ENCODE results near the gene BNC2.

The BNC2 gene

DNA sequence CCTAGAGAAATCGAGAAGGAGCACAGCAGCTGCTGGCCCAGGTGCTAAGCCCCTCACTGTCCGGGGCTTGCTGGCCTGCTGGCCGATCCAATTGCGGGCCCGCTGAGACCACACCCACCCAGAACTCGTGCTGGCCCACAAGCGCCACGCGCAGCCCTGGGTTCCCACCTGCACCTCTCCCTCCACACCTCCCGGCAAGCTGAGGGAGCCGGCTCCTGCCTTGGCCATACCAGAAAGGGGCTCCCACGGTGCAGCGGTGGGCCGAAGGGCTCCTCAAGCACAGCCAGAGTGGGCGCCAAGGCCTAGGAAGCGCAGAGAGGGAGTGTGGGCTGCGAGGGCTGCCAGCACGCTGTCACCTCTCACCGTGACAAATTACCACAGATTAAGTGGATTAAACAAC is 6.8 kb upstream of the BNC2 start:
- Mint-ChIP-seq H3K27ac (no peak overlapping the region), H3K27me3 (peaks cover 24% of the 10 kb centered on the region), H3K9me3 (peaks cover 9 to 15% of the 10 kb centered on the region in 2 donors), H3K4me3 (no peak overlapping the region), H3K4me1 (no peaks in the 10 kb centered on the region)
- DNase-seq (no peak), ATAC-seq (no peak)

DNA sequence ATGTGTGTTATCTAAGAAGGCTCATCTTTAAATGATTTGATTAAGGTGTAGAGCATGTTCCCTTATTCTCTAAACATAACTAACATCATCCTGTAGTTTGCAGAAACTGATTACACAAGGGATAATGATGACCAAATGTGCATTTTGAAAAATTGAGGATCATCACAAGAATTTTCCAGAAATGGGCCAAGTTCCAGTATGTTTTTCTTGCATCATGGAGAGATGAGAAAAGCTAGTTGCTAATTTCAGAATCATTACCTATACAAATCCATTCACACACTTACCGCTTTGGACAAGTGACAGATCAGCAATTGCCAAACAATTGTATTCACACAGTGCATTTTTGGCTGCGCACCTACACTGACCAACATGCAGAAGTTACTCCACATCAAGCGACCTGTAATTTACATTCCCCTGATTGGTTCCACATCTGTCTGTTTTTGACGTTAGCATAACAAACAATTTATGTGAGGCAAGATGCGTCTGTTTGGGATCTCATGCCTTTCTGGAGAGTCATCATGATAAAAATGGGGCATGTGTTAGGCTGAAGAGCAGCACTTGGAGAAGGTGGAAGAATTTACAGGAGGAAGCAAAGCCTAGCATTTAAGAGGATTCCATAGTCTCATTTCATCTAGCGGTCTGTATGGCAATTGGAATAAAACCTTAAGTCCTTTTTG is 2.8 kb upstream of the BNC2 start:
- no peak for DNase-seq
- ATAC-seq: no peak
- H3K4me3 Mint-ChIP-seq: no peak overlapping the region
- no peak overlapping the region for H3K27ac Mint-ChIP-seq
- peaks cover 0 to 7% of the 10 kb centered on the region in 2 donors for H3K9me3 Mint-ChIP-seq
- H3K4me1 Mint-ChIP-seq: peaks cover 12% of the 10 kb centered on the region
- H3K27me3 Mint-ChIP-seq: peaks cover 63% of the 10 kb centered on the region

DNA sequence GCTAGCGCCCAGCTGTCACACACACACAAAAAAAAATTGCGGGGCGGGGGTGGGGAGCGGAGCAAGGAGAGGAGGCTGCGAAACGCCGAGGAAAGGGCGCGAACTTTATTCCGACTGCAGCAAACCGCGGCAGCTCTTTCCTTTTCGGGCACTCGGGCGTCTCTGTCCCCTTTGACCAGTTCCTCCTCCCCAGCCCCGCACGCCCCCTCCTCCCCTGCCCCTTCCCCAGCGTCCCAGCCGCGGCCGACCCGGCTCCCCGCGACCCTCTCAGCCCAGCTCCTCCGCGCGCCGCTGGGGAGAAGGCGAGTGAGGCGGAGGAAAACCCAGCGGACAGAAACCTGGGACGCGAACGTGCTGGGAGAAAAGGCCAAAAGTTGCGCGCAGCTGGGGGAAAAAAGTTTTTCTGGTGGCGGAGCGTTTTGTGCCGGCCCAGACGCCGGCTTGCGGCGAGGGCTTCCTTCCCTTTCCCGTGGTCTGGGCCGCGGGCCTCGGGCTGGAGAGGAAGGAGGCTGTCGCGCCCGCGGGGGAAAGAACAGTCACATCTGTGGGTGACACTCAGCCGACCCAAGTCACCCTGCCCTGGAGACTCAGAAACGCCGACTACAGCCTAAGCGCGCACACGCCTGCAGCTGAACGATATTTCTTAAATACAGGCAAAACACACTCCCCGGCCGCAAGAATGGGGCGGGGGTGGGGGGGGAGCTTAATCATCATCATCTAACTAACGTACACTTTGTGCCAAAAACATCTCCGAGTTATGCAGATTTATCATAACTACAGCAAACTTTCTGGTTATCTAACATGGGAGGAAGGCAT is 1.1 kb upstream of the BNC2 start:
- no peak overlapping the region for H3K27ac Mint-ChIP-seq
- H3K27me3 Mint-ChIP-seq: peaks cover 63% of the 10 kb centered on the region
- ATAC-seq (peak; percentile 63), DNase-seq (peak in 1 of 2 donors; percentile 0)
- peak overlapping the region; percentile 84 to 85 for H3K4me3 Mint-ChIP-seq
- peaks cover 0 to 7% of the 10 kb centered on the region in 2 donors for H3K9me3 Mint-ChIP-seq
- H3K4me1 Mint-ChIP-seq: peaks cover 12% of the 10 kb centered on the region

DNA sequence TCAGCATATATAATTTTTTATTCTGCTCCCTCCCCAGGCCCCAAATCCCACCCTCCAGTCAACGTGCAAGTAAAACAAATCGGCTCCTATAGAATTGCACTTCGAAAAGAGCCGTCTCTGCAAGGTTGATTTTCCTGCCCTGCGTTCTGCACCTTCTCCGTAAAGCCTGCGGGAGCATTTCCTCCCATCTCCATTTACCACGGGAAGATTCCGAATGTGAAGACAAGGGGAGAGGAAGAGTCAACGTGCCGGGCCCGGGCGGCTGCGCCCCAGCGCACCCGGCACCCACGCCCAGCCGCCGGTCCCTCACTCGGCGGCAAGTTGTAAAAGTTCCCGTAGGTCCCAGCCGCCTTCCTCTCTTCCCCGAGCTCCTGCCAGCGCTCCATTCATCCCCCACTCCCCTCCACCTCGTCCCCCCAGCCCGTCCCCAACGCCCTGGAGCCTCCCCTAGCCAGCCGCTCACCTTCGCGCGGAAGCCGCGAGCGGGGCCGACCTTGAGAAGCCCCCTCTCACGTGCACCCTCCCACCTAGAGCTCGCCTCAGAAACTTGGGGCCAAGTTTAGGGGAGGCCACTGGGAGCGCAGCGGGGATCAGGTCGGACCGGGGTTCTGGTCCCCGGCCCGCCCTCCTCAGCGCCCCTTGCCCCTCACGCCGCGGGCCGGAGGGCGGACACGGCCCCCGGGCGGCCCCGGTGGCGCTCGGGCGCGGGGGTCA is 431 bp downstream of the BNC2 start:
- no peaks in the 10 kb centered on the region for H3K9me3 Mint-ChIP-seq
- DNase-seq (no peak), ATAC-seq (peak; percentile 31)
- H3K27me3 Mint-ChIP-seq: peaks cover 64% of the 10 kb centered on the region
- H3K27ac Mint-ChIP-seq: no peak overlapping the region
- peaks cover 12% of the 10 kb centered on the region for H3K4me1 Mint-ChIP-seq
- no peak overlapping the region for H3K4me3 Mint-ChIP-seq

DNA sequence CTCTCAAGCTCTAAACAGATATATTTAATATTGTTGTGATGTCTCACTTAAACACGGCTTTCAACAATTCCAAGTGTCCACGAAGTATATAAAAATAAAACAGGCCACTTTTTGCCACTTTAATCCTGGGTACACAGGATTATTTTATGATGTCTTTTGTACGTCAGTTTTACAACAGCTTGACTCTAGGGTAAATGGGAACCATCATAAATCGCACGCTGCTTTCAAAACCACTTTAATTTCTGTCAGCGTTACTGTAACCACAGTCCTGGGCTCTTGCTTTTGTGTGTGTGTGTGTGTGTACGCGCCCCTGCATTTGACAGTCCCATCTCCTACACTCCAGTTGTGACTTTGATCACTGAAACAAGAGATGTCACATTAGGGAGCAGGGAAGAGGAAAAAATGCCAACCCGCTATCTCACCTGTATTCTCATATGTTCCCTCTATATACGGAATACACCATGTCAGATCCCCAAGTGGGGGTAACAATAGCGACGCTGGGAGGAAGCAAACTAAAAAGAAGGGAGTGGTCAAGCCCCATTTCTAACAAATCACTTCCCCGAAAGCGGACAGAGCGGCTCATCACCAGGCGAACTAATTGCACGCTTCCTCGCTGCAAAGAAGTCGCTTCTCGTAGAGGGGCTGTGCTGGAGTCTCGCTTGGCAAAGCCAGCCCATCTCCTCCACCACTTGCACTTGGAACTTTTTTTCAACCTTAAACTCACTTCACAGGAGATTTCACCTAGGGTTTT is 1.2 kb downstream of the BNC2 start:
- H3K9me3 Mint-ChIP-seq: no peaks in the 10 kb centered on the region
- DNase-seq: no peak
- H3K4me1 Mint-ChIP-seq: peaks cover 12% of the 10 kb centered on the region
- H3K27me3 Mint-ChIP-seq: peaks cover 68% of the 10 kb centered on the region
- no peak overlapping the region for H3K4me3 Mint-ChIP-seq
- no peak overlapping the region for H3K27ac Mint-ChIP-seq
- ATAC-seq: no peak

DNA sequence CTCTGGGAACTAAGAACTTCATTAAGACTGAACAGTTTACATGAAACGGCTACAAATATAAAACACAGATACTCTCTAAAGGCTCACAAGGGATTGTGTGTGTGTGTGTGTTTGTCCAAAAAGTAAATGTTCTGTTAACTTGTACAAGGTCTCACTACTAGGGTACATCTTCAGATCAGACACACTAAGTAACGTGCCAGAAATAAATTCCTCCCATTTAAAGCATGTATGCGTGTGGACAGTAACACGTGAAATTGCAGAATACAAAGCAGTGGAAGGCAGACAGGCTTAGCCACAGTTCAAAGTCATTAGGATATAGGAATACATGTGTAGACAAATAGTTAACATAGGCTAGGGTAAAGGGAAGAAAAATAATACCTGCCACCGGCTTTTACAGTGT is 1.8 kb downstream of the BNC2 start:
- Mint-ChIP-seq H3K4me3 (no peak overlapping the region), H3K27me3 (peaks cover 62% of the 10 kb centered on the region)
- ATAC-seq: no peak

DNA sequence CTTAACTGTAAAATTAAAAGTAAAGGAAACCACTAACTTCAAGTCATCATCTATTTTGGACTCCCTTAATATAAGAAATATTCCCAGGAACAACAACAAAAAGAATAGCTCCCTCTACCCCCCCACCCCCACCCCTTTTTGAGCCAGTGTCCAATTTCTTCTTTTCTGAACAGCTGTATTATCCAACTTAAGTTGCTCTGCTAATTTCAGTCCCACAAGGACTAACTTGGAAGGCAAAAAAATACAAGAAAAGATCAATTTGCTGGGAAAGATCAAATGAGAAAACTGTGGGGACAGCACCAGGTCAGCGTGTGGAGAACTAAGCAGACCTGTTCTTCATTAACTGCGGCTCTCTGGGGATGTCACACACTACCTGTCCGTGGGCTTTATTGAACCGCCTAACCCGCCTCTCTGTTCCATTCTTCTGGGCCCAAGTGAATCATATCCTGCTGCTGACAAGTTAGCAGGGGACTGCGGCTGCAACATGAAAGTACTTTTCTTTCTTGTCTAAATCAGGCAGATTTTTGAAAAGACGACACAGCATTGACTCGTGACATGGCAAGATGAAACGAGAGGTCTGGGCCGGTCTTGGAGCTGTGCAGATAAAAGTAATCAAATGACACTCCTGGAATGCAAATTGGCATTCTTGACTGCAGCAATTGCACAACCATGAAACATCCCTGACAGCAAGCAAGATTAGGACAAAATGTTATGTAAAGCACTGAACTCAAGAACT is 2.7 kb downstream of the BNC2 start:
- DNase-seq (no peak), ATAC-seq (no peak)
- no peaks in the 10 kb centered on the region for H3K9me3 Mint-ChIP-seq
- H3K27ac Mint-ChIP-seq: no peak overlapping the region
- H3K4me3 Mint-ChIP-seq: no peak overlapping the region
- H3K27me3 Mint-ChIP-seq: peaks cover 52% of the 10 kb centered on the region
- H3K4me1 Mint-ChIP-seq: peaks cover 12% of the 10 kb centered on the region

More for the DNA sequence above, 1.8 kb downstream of the BNC2 start:
- H3K4me1 Mint-ChIP-seq: peaks cover 12% of the 10 kb centered on the region
- no peak for DNase-seq
- H3K9me3 Mint-ChIP-seq: no peaks in the 10 kb centered on the region
- H3K27ac Mint-ChIP-seq: no peak overlapping the region

DNA sequence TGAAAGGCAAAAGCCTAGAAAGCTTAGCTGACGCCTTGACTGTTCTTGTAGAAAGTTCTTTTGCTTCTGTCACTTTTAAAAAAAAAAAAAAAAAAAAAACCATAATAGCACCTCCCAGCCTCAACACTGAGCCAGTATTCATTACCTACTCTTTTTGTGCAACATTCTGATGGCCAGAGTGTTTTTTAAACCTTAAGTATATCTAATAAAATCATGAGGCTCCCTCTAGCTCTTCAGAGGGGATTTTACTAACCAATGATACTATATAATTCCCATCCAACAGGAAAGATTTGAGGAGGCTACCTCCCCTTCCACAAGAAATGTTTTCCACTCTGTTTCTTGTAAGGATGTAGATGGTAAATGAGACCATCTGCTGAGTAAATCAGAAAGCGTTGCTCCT is 3.9 kb downstream of the BNC2 start:
- Mint-ChIP-seq H3K9me3 (no peaks in the 10 kb centered on the region), H3K4me3 (no peak overlapping the region), H3K27ac (no peak overlapping the region), H3K27me3 (peaks cover 40% of the 10 kb centered on the region), H3K4me1 (peaks cover 9% of the 10 kb centered on the region)
- DNase-seq: no peak
- no peak for ATAC-seq

DNA sequence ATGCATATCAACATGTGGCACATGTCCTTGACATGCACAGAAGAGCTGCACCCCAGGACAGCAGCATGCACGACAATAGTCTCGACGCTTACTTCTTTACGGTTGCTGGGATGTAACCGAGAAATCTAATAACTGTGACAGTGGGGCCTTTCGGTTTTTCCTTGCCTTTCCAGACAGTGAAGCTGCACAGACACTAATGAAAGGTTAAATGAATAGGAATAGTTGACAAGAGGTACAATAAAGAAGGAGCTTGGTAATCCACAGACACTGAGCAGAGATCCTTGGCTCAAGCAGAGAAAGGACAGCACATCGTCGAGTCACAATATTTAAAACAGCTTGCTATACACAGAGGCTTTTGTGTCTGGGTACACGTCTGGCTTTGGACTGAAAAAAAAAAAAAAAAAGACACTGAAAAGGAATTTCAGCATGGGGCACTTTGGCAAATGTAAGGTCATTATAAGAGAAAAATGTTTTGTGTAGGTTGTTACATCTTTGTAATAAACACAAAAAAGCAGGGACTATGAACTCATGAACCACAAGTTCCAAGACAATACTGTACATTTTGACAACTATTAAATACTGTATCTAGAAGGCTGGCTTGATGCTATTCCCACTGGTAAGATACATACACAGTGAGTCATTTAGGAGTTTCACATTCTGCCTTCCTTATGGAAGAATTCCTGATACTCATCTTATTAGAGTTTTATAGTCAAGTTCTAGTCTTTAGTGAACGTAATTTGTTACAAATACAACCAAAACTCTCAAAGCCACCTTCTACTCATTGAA is 5.6 kb downstream of the BNC2 start:
- Mint-ChIP-seq H3K27ac (no peak overlapping the region), H3K4me3 (no peak overlapping the region), H3K27me3 (peaks cover 23% of the 10 kb centered on the region), H3K9me3 (no peaks in the 10 kb centered on the region), H3K4me1 (no peaks in the 10 kb centered on the region)
- DNase-seq (no peak), ATAC-seq (no peak)

DNA sequence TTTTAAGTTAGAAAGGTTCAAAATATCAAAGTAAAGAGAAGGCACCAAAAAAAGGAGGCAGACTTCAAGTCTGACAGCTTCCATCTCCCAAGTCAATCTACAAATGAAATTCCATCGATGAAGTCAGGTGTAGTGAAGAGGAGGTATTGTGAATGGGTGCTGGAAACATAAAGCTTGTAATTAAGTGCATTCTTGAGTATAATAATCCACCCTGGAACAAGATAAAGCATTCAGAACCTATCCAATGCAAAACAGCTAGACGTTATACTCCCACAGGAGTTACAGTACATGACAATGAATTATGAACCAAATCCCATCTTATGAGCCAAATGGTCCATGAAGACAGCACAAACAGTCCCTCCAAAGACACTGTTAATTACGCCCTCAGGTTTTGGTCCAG is 22.3 kb downstream of the BNC2 start:
- Mint-ChIP-seq H3K27ac (no peak overlapping the region), H3K4me3 (no peak overlapping the region), H3K9me3 (no peaks in the 10 kb centered on the region), H3K27me3 (no peaks in the 10 kb centered on the region), H3K4me1 (no peaks in the 10 kb centered on the region)
- DNase-seq: no peak
- ATAC-seq: no peak

DNA sequence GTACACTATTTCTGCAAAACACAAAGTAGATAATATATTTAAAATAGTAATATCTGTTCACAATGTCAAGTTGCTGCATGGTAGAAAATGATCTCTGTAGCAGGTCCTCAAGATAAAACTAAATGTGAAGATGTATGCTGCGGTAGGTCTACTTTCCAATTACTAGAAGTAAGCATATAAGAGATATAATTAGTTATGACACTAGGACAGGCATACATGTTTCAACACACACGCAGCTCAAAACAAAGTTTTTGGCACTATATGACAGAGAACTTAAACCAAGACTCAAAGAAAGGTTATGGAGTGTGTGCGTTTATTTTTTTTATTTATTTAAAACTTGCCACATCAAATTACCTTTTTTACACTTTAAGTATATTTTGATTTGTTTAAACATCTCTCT is 23.5 kb downstream of the BNC2 start:
- Mint-ChIP-seq H3K4me3 (no peak overlapping the region), H3K4me1 (no peaks in the 10 kb centered on the region), H3K27ac (no peak overlapping the region), H3K27me3 (no peaks in the 10 kb centered on the region), H3K9me3 (no peaks in the 10 kb centered on the region)
- DNase-seq: no peak
- ATAC-seq: no peak

DNA sequence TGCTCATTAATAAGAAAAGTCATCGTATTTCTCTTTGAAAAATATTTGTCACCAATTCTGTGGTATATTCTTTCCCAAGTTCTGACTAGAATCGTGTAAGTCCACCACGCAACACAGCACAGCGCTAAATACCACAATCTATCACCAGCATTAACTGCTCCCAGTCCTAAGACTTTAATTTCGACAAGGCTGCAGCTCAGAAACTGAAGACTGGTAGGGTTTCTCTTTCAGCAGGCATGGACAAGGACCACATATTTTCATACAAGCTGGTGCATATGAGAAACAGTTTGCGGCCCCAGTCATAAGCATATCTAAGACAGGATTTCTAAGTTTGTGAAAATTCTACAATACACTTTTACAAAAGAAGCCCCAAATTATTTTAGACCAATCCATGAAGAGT is 24.1 kb downstream of the BNC2 start:
- H3K9me3 Mint-ChIP-seq: no peaks in the 10 kb centered on the region
- H3K27ac Mint-ChIP-seq: no peak overlapping the region
- H3K4me1 Mint-ChIP-seq: no peaks in the 10 kb centered on the region
- DNase-seq (no peak), ATAC-seq (no peak)
- no peaks in the 10 kb centered on the region for H3K27me3 Mint-ChIP-seq
- H3K4me3 Mint-ChIP-seq: no peak overlapping the region

DNA sequence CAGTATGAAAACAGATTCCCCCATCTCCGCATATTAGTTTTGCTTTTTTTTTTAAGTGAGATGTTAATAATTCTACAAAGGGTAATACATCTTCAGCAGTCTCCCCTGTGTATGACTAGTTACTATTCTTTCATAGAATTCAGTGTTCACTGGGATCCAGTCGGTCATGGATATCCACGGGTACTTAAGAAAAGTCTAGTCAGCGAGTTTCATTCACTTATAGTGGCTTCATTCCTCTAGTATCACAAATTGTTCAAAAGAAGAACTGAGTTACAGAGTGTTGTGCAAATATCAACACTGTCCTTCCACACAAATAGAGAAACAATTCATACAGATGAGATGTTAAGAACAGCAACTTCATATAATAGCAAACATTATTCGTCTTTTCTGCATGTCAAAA is 35.7 kb downstream of the BNC2 start:
- ATAC-seq (no peak), DNase-seq (no peak)
- H3K4me3 Mint-ChIP-seq: no peak overlapping the region
- H3K4me1 Mint-ChIP-seq: no peaks in the 10 kb centered on the region
- H3K9me3 Mint-ChIP-seq: peaks cover 0 to 7% of the 10 kb centered on the region in 2 donors
- H3K27me3 Mint-ChIP-seq: peaks cover 7% of the 10 kb centered on the region
- H3K27ac Mint-ChIP-seq: no peak overlapping the region

DNA sequence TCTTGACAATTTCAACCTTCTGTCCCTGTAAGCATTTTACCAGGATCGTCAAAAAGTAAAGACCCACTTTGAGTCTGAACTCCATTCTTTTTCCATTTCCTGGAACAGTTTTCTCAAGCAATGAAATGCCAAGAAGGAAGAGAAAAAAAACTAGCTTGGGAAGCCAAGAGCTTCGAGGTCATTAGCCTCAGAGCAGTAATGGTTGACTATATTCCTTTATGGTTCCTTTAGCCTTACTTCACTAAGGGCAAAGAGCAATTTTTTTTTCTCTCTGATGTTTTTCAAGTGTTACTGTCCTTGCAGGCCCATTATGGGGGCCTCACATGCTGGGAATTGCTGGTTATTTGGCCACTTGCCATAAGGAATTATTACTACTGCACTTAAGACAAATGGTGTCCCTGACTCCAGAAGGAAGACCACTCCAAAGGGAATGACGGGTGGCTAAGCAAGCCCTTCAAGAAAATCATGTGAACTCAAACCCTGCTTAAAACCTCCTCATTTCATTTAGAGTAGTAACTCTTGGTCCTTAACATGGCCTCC is 37.1 kb downstream of the BNC2 start:
- no peak for ATAC-seq
- no peak overlapping the region for H3K4me3 Mint-ChIP-seq

More for the DNA sequence above, 37.1 kb downstream of the BNC2 start:
- no peaks in the 10 kb centered on the region for H3K4me1 Mint-ChIP-seq
- DNase-seq: no peak
- peaks cover 0 to 7% of the 10 kb centered on the region in 2 donors for H3K9me3 Mint-ChIP-seq
- peaks cover 16% of the 10 kb centered on the region for H3K27me3 Mint-ChIP-seq
- no peak overlapping the region for H3K27ac Mint-ChIP-seq
